ENCODE results near the gene GLOD5.

Gene GLOD5

GRCh38 chrX:48761674-48762471 lies at the start of gene GLOD5:
GLOD5 (plus strand) TSS chrX:48761747; CDS start chrX:48761791, 44 bp downstream.
- DNase-seq (ENCODE audit: low read depth in 2 of 2, low spot score in 1 of 2), result no peak

GRCh38 chrX:48711929-48712505 lies 49.5 kb upstream of the GLOD5 start:
- no peak for DNase-seq (ENCODE audit: low read depth in 2 of 2, low spot score in 1 of 2)

- DNase-seq (ENCODE audit: low read depth in 2 of 2, low spot score in 1 of 2), result no peak
These were observed 47.7 kb upstream of the GLOD5 start for GRCh38 chrX:48713847-48714246.

GRCh38 chrX:48714573-48714972 lies 47.0 kb upstream of the GLOD5 start:
- DNase-seq (ENCODE audit: low read depth in 2 of 2, low spot score in 1 of 2), result no peak

- no peak for DNase-seq (ENCODE audit: low read depth in 2 of 2, low spot score in 1 of 2)
These were observed 46.5 kb upstream of the GLOD5 start for GRCh38 chrX:48715072-48715471.

GRCh38 chrX:48715876-48716502 lies 45.6 kb upstream of the GLOD5 start:
- DNase-seq (ENCODE audit: low read depth in 2 of 2, low spot score in 1 of 2), result no peak

GRCh38 chrX:48719958-48720357 lies 41.6 kb upstream of the GLOD5 start:
- no peak for DNase-seq (ENCODE audit: low read depth in 2 of 2, low spot score in 1 of 2)

- no peak for DNase-seq (ENCODE audit: low read depth in 2 of 2, low spot score in 1 of 2)
These were observed 40.8 kb upstream of the GLOD5 start for GRCh38 chrX:48720577-48721250.

GRCh38 chrX:48721916-48722315 lies 39.6 kb upstream of the GLOD5 start:
- no peak for DNase-seq (ENCODE audit: low read depth in 2 of 2, low spot score in 1 of 2)

GRCh38 chrX:48726596-48726995 lies 35.0 kb upstream of the GLOD5 start:
- no peak for DNase-seq (ENCODE audit: low read depth in 2 of 2, low spot score in 1 of 2)

GRCh38 chrX:48728653-48729052 lies 32.9 kb upstream of the GLOD5 start:
- DNase-seq (ENCODE audit: low read depth in 2 of 2, low spot score in 1 of 2), result no peak

GRCh38 chrX:48736303-48736702 lies 25.2 kb upstream of the GLOD5 start:
- no peak for DNase-seq (ENCODE audit: low read depth in 2 of 2, low spot score in 1 of 2)

GRCh38 chrX:48736878-48737212 lies 24.7 kb upstream of the GLOD5 start:
- DNase-seq (ENCODE audit: low read depth in 2 of 2, low spot score in 1 of 2), result no peak

GRCh38 chrX:48737213-48737938 lies 24.2 kb upstream of the GLOD5 start:
- DNase-seq (ENCODE audit: low read depth in 2 of 2, low spot score in 1 of 2), result peak; percentile 58 to 78

GRCh38 chrX:48737940-48738339 lies 23.6 kb upstream of the GLOD5 start:
- DNase-seq (ENCODE audit: low read depth in 2 of 2, low spot score in 1 of 2), result no peak

- DNase-seq (ENCODE audit: low read depth in 2 of 2, low spot score in 1 of 2), result no peak
These were observed 19.7 kb upstream of the GLOD5 start for GRCh38 chrX:48741834-48742233.

GRCh38 chrX:48745222-48745621 lies 16.3 kb upstream of the GLOD5 start:
- no peak for DNase-seq (ENCODE audit: low read depth in 2 of 2, low spot score in 1 of 2)

- DNase-seq (ENCODE audit: low read depth in 2 of 2, low spot score in 1 of 2), result no peak
These were observed 14.0 kb upstream of the GLOD5 start for GRCh38 chrX:48747415-48748016.

GRCh38 chrX:48749182-48749581 lies 12.4 kb upstream of the GLOD5 start:
- DNase-seq (ENCODE audit: low read depth in 2 of 2, low spot score in 1 of 2), result no peak

- no peak for DNase-seq (ENCODE audit: low read depth in 2 of 2, low spot score in 1 of 2)
These were observed 10.2 kb upstream of the GLOD5 start for GRCh38 chrX:48751343-48751742.

- DNase-seq (ENCODE audit: low read depth in 2 of 2, low spot score in 1 of 2), result no peak
These were observed 9.0 kb upstream of the GLOD5 start for GRCh38 chrX:48752498-48752897.

All from stimulated activated CD8-positive, alpha-beta memory T cell treated with anti-CD3 and anti-CD28 coated beads, Interleukin-4, amount 100 ng/mL, for 4 hours (primary cell).